ENCODE data around the gene SSX2IP.

- TF ChIP-seq YY1 (IDR thresholded peaks at IDR 0.05; ENCODE audit: low read depth) (no peak), CREB1 (IDR thresholded peaks at IDR 0.05; ENCODE audit: low read depth) (no peak), RAD21 (IDR thresholded peaks at IDR 0.05; ENCODE audit: low read depth) (peak; percentile 54), NFIC (IDR thresholded peaks at IDR 0.05) (peak; percentile 27; the same call in 1 of the 2 replicates), EP300 (IDR thresholded peaks at IDR 0.05; ENCODE audit: borderline replicate concordance) (no peak), TAF1 (IDR thresholded peaks at IDR 0.05; ENCODE audit: low read depth) (0 out of 2 replicates have a peak, but pooled peaks have one; percentile 33), TEAD4 (IDR thresholded peaks at IDR 0.05) (no peak), EGR1 (IDR thresholded peaks at IDR 0.05) (no peak), CEBPB (IDR thresholded peaks at IDR 0.05) (no peak), FOXM1 (IDR thresholded peaks at IDR 0.05; ENCODE audit: borderline replicate concordance, low read depth) (no peak)
- TF ChIP-seq, protein P1, sequence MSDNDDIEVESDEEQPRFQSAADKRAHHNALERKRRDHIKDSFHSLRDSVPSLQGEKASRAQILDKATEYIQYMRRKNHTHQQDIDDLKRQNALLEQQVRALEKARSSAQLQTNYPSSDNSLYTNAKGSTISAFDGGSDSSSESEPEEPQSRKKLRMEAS (IDR thresholded peaks at IDR 0.05), result peak; percentile 45; the same call in 1 of the 2 replicates
- TF ChIP-seq, protein P2, sequence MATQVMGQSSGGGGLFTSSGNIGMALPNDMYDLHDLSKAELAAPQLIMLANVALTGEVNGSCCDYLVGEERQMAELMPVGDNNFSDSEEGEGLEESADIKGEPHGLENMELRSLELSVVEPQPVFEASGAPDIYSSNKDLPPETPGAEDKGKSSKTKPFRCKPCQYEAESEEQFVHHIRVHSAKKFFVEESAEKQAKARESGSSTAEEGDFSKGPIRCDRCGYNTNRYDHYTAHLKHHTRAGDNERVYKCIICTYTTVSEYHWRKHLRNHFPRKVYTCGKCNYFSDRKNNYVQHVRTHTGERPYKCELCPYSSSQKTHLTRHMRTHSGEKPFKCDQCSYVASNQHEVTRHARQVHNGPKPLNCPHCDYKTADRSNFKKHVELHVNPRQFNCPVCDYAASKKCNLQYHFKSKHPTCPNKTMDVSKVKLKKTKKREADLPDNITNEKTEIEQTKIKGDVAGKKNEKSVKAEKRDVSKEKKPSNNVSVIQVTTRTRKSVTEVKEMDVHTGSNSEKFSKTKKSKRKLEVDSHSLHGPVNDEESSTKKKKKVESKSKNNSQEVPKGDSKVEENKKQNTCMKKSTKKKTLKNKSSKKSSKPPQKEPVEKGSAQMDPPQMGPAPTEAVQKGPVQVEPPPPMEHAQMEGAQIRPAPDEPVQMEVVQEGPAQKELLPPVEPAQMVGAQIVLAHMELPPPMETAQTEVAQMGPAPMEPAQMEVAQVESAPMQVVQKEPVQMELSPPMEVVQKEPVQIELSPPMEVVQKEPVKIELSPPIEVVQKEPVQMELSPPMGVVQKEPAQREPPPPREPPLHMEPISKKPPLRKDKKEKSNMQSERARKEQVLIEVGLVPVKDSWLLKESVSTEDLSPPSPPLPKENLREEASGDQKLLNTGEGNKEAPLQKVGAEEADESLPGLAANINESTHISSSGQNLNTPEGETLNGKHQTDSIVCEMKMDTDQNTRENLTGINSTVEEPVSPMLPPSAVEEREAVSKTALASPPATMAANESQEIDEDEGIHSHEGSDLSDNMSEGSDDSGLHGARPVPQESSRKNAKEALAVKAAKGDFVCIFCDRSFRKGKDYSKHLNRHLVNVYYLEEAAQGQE (IDR thresholded peaks at IDR 0.05; ENCODE audit: low read depth), result no peak
These were observed 69.4 kb downstream of the SSX2IP start for GRCh38 chr1:84620720-84621313.

Data from Ishikawa (cell line).